Keratinocyte (primary cell): ENCODE measurements around the gene BAIAP2L2. TPM values are rescaled to one million over a fixed set of nuclear protein-coding genes. Genes with fewer than 3 reads are reported as not detected.

Source experiments
- DNase-seq: peaks from one replicate; pipeline ENCODE4 v3.0.0-alpha.2; 2011; ENCODE audit warnings: low read depth, missing footprints, low spot score
- FAIRE-seq: peaks from 2 replicates; lab custom pipeline; 2011; peaks lifted over from hg19 to GRCh38; lab: Jason Lieb, UNC
- H2AFZ ChIP-seq: 2 replicates; pipeline ENCODE4 v1.6.0; 2012; ENCODE audit warnings: low read length, control low read depth, inconsistent platforms; ENCODE audit not compliant: control insufficient read depth
- H3K27ac ChIP-seq: 2 replicates; pipeline ENCODE4 v1.5.1; 2011; ENCODE audit warnings: low read length; ENCODE audit not compliant: control insufficient read depth, insufficient read depth
- H3K27me3 ChIP-seq: 3 replicates; pipeline ENCODE4 v1.6.0; 2011; ENCODE audit warnings: low read length; ENCODE audit not compliant: control insufficient read depth, insufficient read depth; ENCODE audit errors: extremely low read depth
- H3K36me3 ChIP-seq, 2 experiments: 2 replicates in 1 of 2; 3 replicates in 1 of 2; pipeline ENCODE4 v1.5.1; 2011; ENCODE audit warnings: low read length in 2 of 2, mild to moderate bottlenecking in 1 of 2; ENCODE audit not compliant: control insufficient read depth in 2 of 2, insufficient read depth in 2 of 2; ENCODE audit errors: extremely low read depth in 1 of 2
- H3K4me1 ChIP-seq: 3 replicates; pipeline ENCODE4 v1.5.1; 2011; ENCODE audit warnings: low read length; ENCODE audit not compliant: control insufficient read depth, insufficient read depth; ENCODE audit errors: extremely low read depth
- H3K4me2 ChIP-seq: 3 replicates; pipeline ENCODE4 v1.6.0; 2011; ENCODE audit warnings: low read depth, low read length; ENCODE audit not compliant: control insufficient read depth, insufficient read depth; ENCODE audit errors: extremely low read depth
- H3K4me3 ChIP-seq, 3 experiments: fragments of 200-600 bp in 1 of 3; sonication (generic) in 1 of 3; 2 replicates in 2 of 3; 3 replicates in 1 of 3; pipeline ENCODE4 v1.5.1; 2011 to 2016; ENCODE audit warnings: low read length in 3 of 3, mild to moderate bottlenecking in 3 of 3, control low read depth in 2 of 3, inconsistent platforms in 1 of 3, low read depth in 1 of 3, mixed read lengths in 1 of 3, mixed run types in 1 of 3, moderate library complexity in 1 of 3; ENCODE audit not compliant: control insufficient read depth in 2 of 3, insufficient read depth in 2 of 3; ENCODE audit errors: extremely low read depth in 1 of 3
- H3K79me2 ChIP-seq: 2 replicates; pipeline ENCODE4 v1.6.0; 2012; ENCODE audit warnings: low read length; ENCODE audit not compliant: control insufficient read depth, insufficient read depth
- H3K9ac ChIP-seq: 3 replicates; pipeline ENCODE4 v1.6.0; 2011; ENCODE audit warnings: low read length; ENCODE audit not compliant: control insufficient read depth, insufficient read depth; ENCODE audit errors: extremely low read depth
- H3K9me1 ChIP-seq: 3 replicates; pipeline ENCODE4 v1.6.0; 2011; ENCODE audit warnings: low read length; ENCODE audit not compliant: control insufficient read depth, insufficient read depth; ENCODE audit errors: extremely low read depth
- H3K9me3 ChIP-seq: 2 replicates; pipeline ENCODE4 v1.5.1; 2012; ENCODE audit warnings: low read depth, low read length; ENCODE audit not compliant: control insufficient read depth
- H4K20me1 ChIP-seq: 3 replicates; pipeline ENCODE4 v1.6.0; 2011; ENCODE audit warnings: low read length; ENCODE audit not compliant: control insufficient read depth, insufficient read depth; ENCODE audit errors: extremely low read depth
- CTCF ChIP-seq, 3 experiments: IDR thresholded peaks in 1 of 3; conservative IDR thresholded peaks in 1 of 3; optimal IDR thresholded peaks in 1 of 3; 2 replicates in 2 of 3; 3 replicates in 1 of 3; pipeline versions ENCODE3 to v1.5.1; 2011; ENCODE audit warnings: low read length in 3 of 3, mild to moderate bottlenecking in 3 of 3, moderate library complexity in 2 of 3, control low read depth in 1 of 3, inconsistent platforms in 1 of 3; ENCODE audit not compliant: insufficient read depth in 2 of 3; ENCODE audit errors: extremely low read depth in 1 of 3
- EZH2 ChIP-seq: IDR thresholded peaks from one replicate; pipeline ENCODE4 v1.6.1; 2012; ENCODE audit warnings: inconsistent platforms, mild to moderate bottlenecking, low read length, moderate library complexity
- dilution Hi-C: fragments of 300-500 bp; cut with MboI; formaldehyde crosslinking; loops from one replicate; pipeline ENCODE4 v1.7.0; 2020; ENCODE audit warnings: low sequenced_read_pairs; ENCODE audit not compliant: extremely low pct_ligation_motif_present
- polyA plus RNA-seq, 5 experiments: library from polyadenylated mRNA; depleted of rRNA in 3 of 5; stranded (reverse) in 3 of 5; stranded (forward) in 1 of 5; unstranded in 1 of 5; fragments of >200 nt; gene quantifications; 1 replicate in 1 of 5; 2 replicates in 3 of 5; 3 replicates in 1 of 5; pipeline versions ENCODE4 v1.2.1 to v1.2.3, GENCODE V29; 2011 to 2012; ENCODE audit warnings: missing spikeins in 2 of 5, low read depth in 1 of 5, low replicate concordance in 1 of 5

Gene BAIAP2L2
- polyA plus RNA-seq, 1 donor (not counting 4 experiments of a cell fraction or from before 2014, with no cell fraction given), result 2.3 TPM

DNA sequence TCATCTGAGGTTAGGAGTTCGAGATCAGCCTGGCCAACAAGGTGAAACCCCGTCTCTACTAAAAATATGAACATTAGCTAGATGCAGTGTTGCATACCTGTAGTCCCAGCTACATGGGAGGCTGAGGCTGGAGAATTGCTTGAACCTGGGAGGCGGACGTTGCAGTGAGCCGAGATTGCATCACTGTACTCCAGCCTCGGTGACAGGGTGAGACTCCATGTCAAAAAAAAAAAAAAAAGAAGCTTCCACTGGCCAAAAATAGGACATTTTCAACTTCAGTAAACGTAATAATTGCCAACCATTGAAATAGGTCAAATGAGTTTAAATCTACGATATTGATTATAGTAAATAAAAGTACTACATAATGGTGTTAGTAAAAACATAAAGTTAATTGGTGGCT lies 6.8 kb downstream of the BAIAP2L2 start:
- Histone ChIP-seq H3K4me3 (no peak overlapping the region), H3K4me2 (no peak overlapping the region), H3K79me2 (no peaks in the 10 kb centered on the region), H3K4me1 (no peaks in the 10 kb centered on the region), H3K27ac (no peak overlapping the region), H4K20me1 (no peaks in the 10 kb centered on the region), H3K9ac (no peak overlapping the region), H3K36me3 (no peaks in the 10 kb centered on the region), H2AFZ (no peak overlapping the region), H3K27me3 (no peaks in the 10 kb centered on the region), H3K9me1 (no peaks in the 10 kb centered on the region), H3K9me3 (no peaks in the 10 kb centered on the region)
- no peak for TF ChIP-seq CTCF (optimal IDR thresholded peaks at IDR 0.05 in 1 of 3, IDR thresholded peaks at IDR 0.05 in 1 of 3, conservative IDR thresholded peaks at IDR 0.05 in 1 of 3; ENCODE audit: extremely low read depth in 1 of 3, insufficient read depth in 2 of 3, low read length in 3 of 3)
- TF ChIP-seq EZH2, result no peak
- dilution Hi-C loops, result no loop called here
- DNase-seq (no peak), FAIRE-seq (no peak)

GRCh38 chr22:38098410-38099249 lies 11.9 kb downstream of the BAIAP2L2 start:
- no peak overlapping the region for H2AFZ ChIP-seq
- DNase-seq (no peak), FAIRE-seq (peak; percentile 75)
- H3K9ac ChIP-seq, result no peak overlapping the region
- no peaks in the 10 kb centered on the region for H3K36me3 ChIP-seq
- dilution Hi-C loops, result no loop called here
- no peak overlapping the region for H3K27ac ChIP-seq
- H3K79me2 ChIP-seq, result no peaks in the 10 kb centered on the region
- H4K20me1 ChIP-seq, result no peaks in the 10 kb centered on the region
- no peaks in the 10 kb centered on the region for H3K9me3 ChIP-seq
- H3K4me1 ChIP-seq, result no peaks in the 10 kb centered on the region
- no peaks in the 10 kb centered on the region for H3K9me1 ChIP-seq
- no peak overlapping the region for H3K4me2 ChIP-seq
- H3K4me3 ChIP-seq, result no peak overlapping the region
- TF ChIP-seq EZH2, result no peak
- no peak for TF ChIP-seq CTCF (optimal IDR thresholded peaks at IDR 0.05 in 1 of 3, IDR thresholded peaks at IDR 0.05 in 1 of 3, conservative IDR thresholded peaks at IDR 0.05 in 1 of 3; ENCODE audit: extremely low read depth in 1 of 3, insufficient read depth in 2 of 3, low read length in 3 of 3)
- no peaks in the 10 kb centered on the region for H3K27me3 ChIP-seq
